ENCODE data around the gene RTN1. TPM values are rescaled to one million over a fixed set of nuclear protein-coding genes. Genes with fewer than 3 reads are reported as not detected.
A peak's percentile ranks its signal among the peaks of the same experiment; 100 is the strongest.

RTN1 gene
- total RNA-seq, 1 donor from 2014 or later: 23.4 TPM

- Mint-ChIP-seq H3K9me3 (ENCODE audit: low read depth) (no peaks in the 10 kb centered on the region), H3K4me1 (ENCODE audit: low read depth) (no peaks in the 10 kb centered on the region), H3K4me3 (ENCODE audit: low read depth) (no peak overlapping the region), H3K36me3 (ENCODE audit: insufficient read depth) (no peaks in the 10 kb centered on the region), H3K27me3 (peaks cover 7% of the 10 kb centered on the region), H3K27ac (no peak overlapping the region)
- peak; percentile 18 for DNase-seq (ENCODE audit: low spot score, unreplicated experiment)
- peak; percentile 70 for TF ChIP-seq CTCF (IDR thresholded peaks at IDR 0.05; ENCODE audit: unreplicated experiment)
These were observed 27.3 kb upstream of the RTN1 start for GRCh38 chr14:59897757-59898383.

- Mint-ChIP-seq H3K4me1 (ENCODE audit: low read depth) (peaks cover 2% of the 10 kb centered on the region), H3K27ac (no peak overlapping the region), H3K36me3 (ENCODE audit: insufficient read depth) (no peaks in the 10 kb centered on the region), H3K9me3 (ENCODE audit: low read depth) (no peaks in the 10 kb centered on the region), H3K27me3 (peaks cover 7% of the 10 kb centered on the region), H3K4me3 (ENCODE audit: low read depth) (no peak overlapping the region)
- no peak for DNase-seq (ENCODE audit: low spot score, unreplicated experiment)
- TF ChIP-seq CTCF (IDR thresholded peaks at IDR 0.05; ENCODE audit: unreplicated experiment): no peak
These were observed 25.1 kb upstream of the RTN1 start for GRCh38 chr14:59895721-59896120.

GRCh38 chr14:59890676-59891075, 20.1 kb upstream of the RTN1 start:
- Mint-ChIP-seq H3K4me3 (ENCODE audit: low read depth) (no peak overlapping the region), H3K4me1 (ENCODE audit: low read depth) (peaks cover 22% of the 10 kb centered on the region), H3K27ac (no peak overlapping the region), H3K36me3 (ENCODE audit: insufficient read depth) (no peaks in the 10 kb centered on the region), H3K9me3 (ENCODE audit: low read depth) (peaks cover 3% of the 10 kb centered on the region), H3K27me3 (no peaks in the 10 kb centered on the region)
- DNase-seq (ENCODE audit: low spot score, unreplicated experiment): no peak
- TF ChIP-seq CTCF (IDR thresholded peaks at IDR 0.05; ENCODE audit: unreplicated experiment): no peak

GRCh38 chr14:59882957-59883356, 12.4 kb upstream of the RTN1 start:
- H3K9me3 Mint-ChIP-seq (ENCODE audit: low read depth): no peaks in the 10 kb centered on the region
- no peaks in the 10 kb centered on the region for H3K36me3 Mint-ChIP-seq (ENCODE audit: insufficient read depth)
- H3K27me3 Mint-ChIP-seq: no peaks in the 10 kb centered on the region
- no peaks in the 10 kb centered on the region for H3K4me1 Mint-ChIP-seq (ENCODE audit: low read depth)
- peak; percentile 62 for TF ChIP-seq CTCF (IDR thresholded peaks at IDR 0.05; ENCODE audit: unreplicated experiment)
- DNase-seq (ENCODE audit: low spot score, unreplicated experiment): no peak
- H3K27ac Mint-ChIP-seq: no peak overlapping the region
- no peak overlapping the region for H3K4me3 Mint-ChIP-seq (ENCODE audit: low read depth)

GRCh38 chr14:59871166-59871495, 555 bp upstream of the RTN1 start:
- Mint-ChIP-seq H3K27me3 (peaks cover 35% of the 10 kb centered on the region), H3K36me3 (ENCODE audit: insufficient read depth) (no peaks in the 10 kb centered on the region), H3K4me3 (ENCODE audit: low read depth) (peak overlapping the region; percentile 93), H3K4me1 (ENCODE audit: low read depth) (peaks cover 7% of the 10 kb centered on the region), H3K27ac (peak overlapping the region; percentile 68), H3K9me3 (ENCODE audit: low read depth) (no peaks in the 10 kb centered on the region)
- TF ChIP-seq CTCF (IDR thresholded peaks at IDR 0.05; ENCODE audit: unreplicated experiment): no peak
- no peak for DNase-seq (ENCODE audit: low spot score, unreplicated experiment)
